ENCODE results near the gene ELOF1.

GRCh38 chr19:11541238-11541637, 17.8 kb downstream of the ELOF1 start:
- TF ChIP-seq PRDM4 (CRISPR knock-in tag; IDR thresholded peaks at IDR 0.05; ENCODE audit: borderline replicate concordance) (no peak), NFYB (CRISPR knock-in tag; IDR thresholded peaks at IDR 0.05) (no peak), ZBTB21 (CRISPR knock-in tag; IDR thresholded peaks at IDR 0.05) (no peak), RNF2 (conservative IDR thresholded peaks at IDR 0.05; ENCODE audit: low read depth) (no peak), POLR2AphosphoS5 (IDR thresholded peaks at IDR 0.05; ENCODE audit: low read depth, low read length) (no peak), BRCA1 (CRISPR knock-in tag; IDR thresholded peaks at IDR 0.05) (no peak), PRDM10 (CRISPR knock-in tag; IDR thresholded peaks at IDR 0.05; ENCODE audit: low read depth) (no peak), POLR2A (IDR thresholded peaks at IDR 0.05; ENCODE audit: insufficient read depth in 1 of 2, low read depth in 2 of 2, low read length in 2 of 2) (no peak), ZSCAN29 (CRISPR knock-in tag; conservative IDR thresholded peaks at IDR 0.05) (no peak), TOE1 (CRISPR knock-in tag; IDR thresholded peaks at IDR 0.05) (no peak), ZNF691 (CRISPR knock-in tag; IDR thresholded peaks at IDR 0.05; ENCODE audit: borderline replicate concordance, low read depth) (no peak), MAFK (conservative IDR thresholded peaks at IDR 0.05 in 1 of 2, IDR thresholded peaks at IDR 0.05 in 1 of 2; ENCODE audit: low read length in 2 of 2) (no peak)
